GM12873 (cell line): Measurements from ENCODE around the gene ATP8A2.

ENCODE experiments used
- CTCF ChIP-seq: IDR thresholded peaks from 2 replicates; pipeline ENCODE4 v1.5.1; 2012; ENCODE audit warnings: low read depth, mild to moderate bottlenecking, moderate library complexity, low read length, control low read depth; ENCODE audit not compliant: insufficient read depth; ENCODE audit errors: missing control alignments

The ATP8A2 gene

GRCh38 chr13:25778365-25778764 lies 406.6 kb downstream of the ATP8A2 start:
- no peak for TF ChIP-seq CTCF

- TF ChIP-seq CTCF = no peak
These were observed 407.1 kb downstream of the ATP8A2 start for GRCh38 chr13:25778808-25779305.

GRCh38 chr13:25783076-25783475 lies 411.3 kb downstream of the ATP8A2 start:
- no peak for TF ChIP-seq CTCF

- no peak for TF ChIP-seq CTCF
These were observed 411.8 kb downstream of the ATP8A2 start for GRCh38 chr13:25783601-25784024.

GRCh38 chr13:25784119-25784518 lies 412.3 kb downstream of the ATP8A2 start:
- no peak for TF ChIP-seq CTCF

- no peak for TF ChIP-seq CTCF
These were observed 423.5 kb downstream of the ATP8A2 start for GRCh38 chr13:25795277-25795676.

GRCh38 chr13:25796474-25796873 lies 424.7 kb downstream of the ATP8A2 start:
- TF ChIP-seq CTCF = no peak
